ENCODE results near the gene SPOCK2.

- no peak for TF ChIP-seq CTCF (conservative IDR thresholded peaks at IDR 0.05)
- TF ChIP-seq ZFX (IDR thresholded peaks at IDR 0.05) = no peak
These were observed 73.4 kb downstream of the SPOCK2 start for GRCh38 chr10:72014785-72015480.
